Middle frontal gyrus (tissue), 1 donor: ENCODE results near the gene RUNX2.
"Not testable (repeated sequence)": the region's sequence is repeated elsewhere in the genome, so short reads cannot be mapped to it uniquely, and the experiment has no call there.

Experiments used
- DNase-seq: peaks from one replicate; pipeline ENCODE4 v3.0.0-alpha.2; 2015; ENCODE audit warnings: low spot score; ENCODE audit errors: extremely low spot score

Gene RUNX2

GRCh38 chr6:45666846-45667245 is 338.7 kb downstream of the RUNX2 start:
- DNase-seq, result no peak

- no peak for DNase-seq
These were observed 339.2 kb downstream of the RUNX2 start for GRCh38 chr6:45667300-45667699.

- no peak for DNase-seq
These were observed 339.6 kb downstream of the RUNX2 start for GRCh38 chr6:45667766-45668165.

- no peak for DNase-seq
These were observed 340.6 kb downstream of the RUNX2 start for GRCh38 chr6:45668705-45669104.

GRCh38 chr6:45673167-45673566 is 345.0 kb downstream of the RUNX2 start:
- DNase-seq, result not testable (repeated sequence)

GRCh38 chr6:45675166-45675565 is 347.0 kb downstream of the RUNX2 start:
- not testable (repeated sequence) for DNase-seq

GRCh38 chr6:45675634-45676033 is 347.5 kb downstream of the RUNX2 start:
- DNase-seq, result no peak

- no peak for DNase-seq
These were observed 348.2 kb downstream of the RUNX2 start for GRCh38 chr6:45676380-45676779.

- DNase-seq, result no peak
These were observed 349.5 kb downstream of the RUNX2 start for GRCh38 chr6:45677381-45678284.

- DNase-seq, result no peak
These were observed 350.1 kb downstream of the RUNX2 start for GRCh38 chr6:45678285-45678607.

GRCh38 chr6:45679163-45679562 is 351.0 kb downstream of the RUNX2 start:
- no peak for DNase-seq

- no peak for DNase-seq
These were observed 351.5 kb downstream of the RUNX2 start for GRCh38 chr6:45679631-45680030.

- DNase-seq, result no peak
These were observed 353.9 kb downstream of the RUNX2 start for GRCh38 chr6:45681860-45682511.

GRCh38 chr6:45684476-45684875 is 356.3 kb downstream of the RUNX2 start:
- DNase-seq, result no peak

- no peak for DNase-seq
These were observed 356.9 kb downstream of the RUNX2 start for GRCh38 chr6:45685076-45685475.

- no peak for DNase-seq
These were observed 358.9 kb downstream of the RUNX2 start for GRCh38 chr6:45686841-45687569.

- no peak for DNase-seq
These were observed 359.4 kb downstream of the RUNX2 start for GRCh38 chr6:45687570-45687969.

- no peak for DNase-seq
These were observed 360.1 kb downstream of the RUNX2 start for GRCh38 chr6:45688180-45688579.

GRCh38 chr6:45689926-45690615 is 361.9 kb downstream of the RUNX2 start:
- DNase-seq, result no peak

GRCh38 chr6:45690846-45691245 is 362.7 kb downstream of the RUNX2 start:
- DNase-seq, result no peak

- DNase-seq, result no peak
These were observed 363.3 kb downstream of the RUNX2 start for GRCh38 chr6:45691426-45691825.

- DNase-seq, result no peak
These were observed 363.9 kb downstream of the RUNX2 start for GRCh38 chr6:45692021-45692420.
